Endodermal cell (in vitro differentiated cells): ENCODE results near the gene ZNF440. TPM values are rescaled to one million over a fixed set of nuclear protein-coding genes. Genes with fewer than 3 reads are reported as not detected.
"Not testable (repeated sequence)": the region's sequence is repeated elsewhere in the genome, so short reads cannot be mapped to it uniquely, and the experiment has no call there.

ENCODE experiments used
- DNase-seq: peaks from one replicate; pipeline ENCODE4 v3.0.0-alpha.2; 2017
- H3K27ac ChIP-seq: 2 replicates; pipeline ENCODE4 v1.5.1; 2013; ENCODE audit warnings: mild to moderate bottlenecking, low read depth, low read length, moderate library complexity
- H3K27me3 ChIP-seq: 2 replicates; pipeline ENCODE4 v1.6.1; 2013; ENCODE audit warnings: mild to moderate bottlenecking, low read length, moderate library complexity; ENCODE audit not compliant: insufficient read depth, control insufficient read depth, poor library complexity, severe bottlenecking
- H3K36me3 ChIP-seq: 2 replicates; pipeline ENCODE4 v1.7.0; 2013; ENCODE audit warnings: mild to moderate bottlenecking, low read length, moderate library complexity; ENCODE audit not compliant: control insufficient read depth, insufficient read depth
- H3K4me1 ChIP-seq: one replicate; pipeline ENCODE4 v1.7.0; 2013; ENCODE audit warnings: low read length; ENCODE audit not compliant: control insufficient read depth, insufficient read depth
- H3K4me3 ChIP-seq: 2 replicates; pipeline ENCODE4 v1.5.1; 2013; ENCODE audit warnings: mild to moderate bottlenecking, low read length, moderate library complexity
- H3K9ac ChIP-seq: 2 replicates; pipeline ENCODE4 v1.6.1; 2013; ENCODE audit warnings: mild to moderate bottlenecking, low read length, moderate library complexity; ENCODE audit not compliant: poor library complexity, severe bottlenecking; ENCODE audit errors: extremely low read depth
- H3K9me3 ChIP-seq: 2 replicates; pipeline ENCODE4 v1.6.1; 2013; ENCODE audit warnings: mild to moderate bottlenecking, low read length, moderate library complexity; ENCODE audit not compliant: control insufficient read depth
- H3K27ac Mint-ChIP-seq: 2 replicates; pipeline ENCODE4 v1.8.0; 2020; ENCODE audit warnings: mixed read lengths
- H3K27me3 Mint-ChIP-seq: 2 replicates; pipeline ENCODE4 v1.8.0; 2021; ENCODE audit warnings: mild to moderate bottlenecking, mixed read lengths; ENCODE audit not compliant: insufficient read depth
- H3K36me3 Mint-ChIP-seq: 2 replicates; pipeline ENCODE4 v1.8.0; 2020; ENCODE audit warnings: low read depth, mixed read lengths
- H3K4me1 Mint-ChIP-seq: 2 replicates; pipeline ENCODE4 v1.8.0; 2020; ENCODE audit warnings: mixed read lengths
- H3K4me3 Mint-ChIP-seq: 2 replicates; pipeline ENCODE4 v1.8.0; 2020; ENCODE audit warnings: mild to moderate bottlenecking, moderate library complexity, mixed read lengths
- H3K9me3 Mint-ChIP-seq: 2 replicates; pipeline ENCODE4 v1.8.0; 2020; ENCODE audit warnings: mild to moderate bottlenecking, mixed read lengths
- CTCF ChIP-seq: fragments of 200-600 bp; sonication (generic); conservative IDR thresholded peaks from 2 replicates; pipeline ENCODE4 v1.5.0; 2021; ENCODE audit warnings: antibody characterized with exemption, mild to moderate bottlenecking
- WGBS, 2 experiments: methylation state at CpG; one replicate each; pipeline versions ENCODE4 v1.1.5 to v1.1.7; 2013; ENCODE audit warnings: missing lambda C conversion rate in 2 of 2, mixed read lengths in 1 of 2; ENCODE audit not compliant: insufficient coverage in 1 of 2, insufficient read length in 1 of 2; 5-methylcytosine and 5-hydroxymethylcytosine counted together
- total RNA-seq, 2 donors: library from RNA; stranded (reverse); fragmentation: NEBNext Ultra II Directional in 1 of 2; extraction: Animal tissue kit (Norgen Biotek cat#: 25700) in 1 of 2; gene quantifications; 2 replicates in 1 of 2; 3 replicates in 1 of 2; pipeline ENCODE4 v1.2.1, GENCODE V29; 2021

Gene ZNF440
- total RNA-seq, 2 donors from 2014 or later = 11.2 to 14.0 TPM

GRCh38 chr19:11769995-11770394, 44.1 kb upstream of the ZNF440 start:
- peaks cover 18% of the 10 kb centered on the region for H3K27me3 ChIP-seq
- no peaks in the 10 kb centered on the region for H3K4me1 ChIP-seq
- Mint-ChIP-seq H3K4me3 (no peak overlapping the region), H3K36me3 (peaks cover 2% of the 10 kb centered on the region), H3K27me3 (peaks cover 39% of the 10 kb centered on the region), H3K9me3 (peaks cover 74% of the 10 kb centered on the region), H3K27ac (no peak overlapping the region), H3K4me1 (no peaks in the 10 kb centered on the region)
- no peak overlapping the region for H3K4me3 ChIP-seq
- H3K36me3 ChIP-seq = no peaks in the 10 kb centered on the region
- 90 to 91% methylated on average over 2 to 4 of the region's 4 CpGs for WGBS, 2 experiments
- no peak for DNase-seq
- H3K9ac ChIP-seq = no peak overlapping the region
- H3K27ac ChIP-seq = no peak overlapping the region
- no peak for TF ChIP-seq CTCF
- H3K9me3 ChIP-seq = peaks cover 47% of the 10 kb centered on the region

GRCh38 chr19:11771520-11771919, 42.6 kb upstream of the ZNF440 start:
- H3K27ac ChIP-seq, H3K36me3 Mint-ChIP-seq, H3K4me1 ChIP-seq, H3K4me3 ChIP-seq, H3K27ac Mint-ChIP-seq, H3K4me1 Mint-ChIP-seq, H3K9ac ChIP-seq, H3K4me3 Mint-ChIP-seq, H3K36me3 ChIP-seq: not testable (repeated sequence)
- DNase-seq = peak; percentile 68
- 69 to 71% methylated on average over 9 to 11 of the region's 11 CpGs for WGBS, 2 experiments
- Histone ChIP-seq H3K9me3 (peaks cover 53% of the 10 kb centered on the region), H3K27me3 (peaks cover 18% of the 10 kb centered on the region)
- Mint-ChIP-seq H3K27me3 (peaks cover 36% of the 10 kb centered on the region), H3K9me3 (peaks cover 80% of the 10 kb centered on the region)
- peak; percentile 53 for TF ChIP-seq CTCF

- peaks cover 76% of the 10 kb centered on the region for H3K9me3 ChIP-seq
- 91 to 94% methylated on average over 11 of the region's 11 CpGs for WGBS, 2 experiments
Observed at GRCh38 chr19:11776669-11777068, 37.4 kb upstream of the ZNF440 start.

GRCh38 chr19:11780431-11781020, 33.5 kb upstream of the ZNF440 start:
- no peaks in the 10 kb centered on the region for H3K27me3 Mint-ChIP-seq
- Histone ChIP-seq H3K9ac (no peak overlapping the region), H3K4me3 (peak overlapping the region; percentile 37), H3K27me3 (no peaks in the 10 kb centered on the region), H3K9me3 (peaks cover 80% of the 10 kb centered on the region), H3K36me3 (peaks cover 45% of the 10 kb centered on the region), H3K4me1 (no peaks in the 10 kb centered on the region), H3K27ac (no peak overlapping the region)
- no peak for TF ChIP-seq CTCF
- WGBS, 2 experiments = 96 to 98% methylated on average over 6 to 7 of the region's 7 CpGs
- H3K36me3 Mint-ChIP-seq = peaks cover 42% of the 10 kb centered on the region
- DNase-seq = no peak
- H3K27ac Mint-ChIP-seq = no peak overlapping the region
- H3K4me3 Mint-ChIP-seq = no peak overlapping the region
- H3K9me3 Mint-ChIP-seq = peaks cover 91% of the 10 kb centered on the region
- H3K4me1 Mint-ChIP-seq = no peaks in the 10 kb centered on the region

More at GRCh38 chr19:11776669-11777068, 37.4 kb upstream of the ZNF440 start:
- not testable (repeated sequence) for H3K27ac Mint-ChIP-seq, H3K4me3 ChIP-seq, H3K27me3 ChIP-seq, H3K4me1 Mint-ChIP-seq, H3K27me3 Mint-ChIP-seq, DNase-seq, H3K4me3 Mint-ChIP-seq, H3K27ac ChIP-seq, H3K4me1 ChIP-seq, H3K9ac ChIP-seq
- peaks cover 33% of the 10 kb centered on the region for H3K36me3 ChIP-seq
- H3K9me3 Mint-ChIP-seq = peaks cover 95% of the 10 kb centered on the region
- H3K36me3 Mint-ChIP-seq = peaks cover 37% of the 10 kb centered on the region
